Right renal cortex interstitium (tissue), 3 donors: ENCODE results near the gene ERGIC3. TPM values are rescaled to one million over a fixed set of nuclear protein-coding genes. Genes with fewer than 3 reads are reported as not detected.
"Not testable (repeated sequence)": the region's sequence is repeated elsewhere in the genome, so short reads cannot be mapped to it uniquely, and the experiment has no call there.

Experiments used
- DNase-seq, 3 donors: peaks; one replicate each; pipeline ENCODE4 v3.0.0-alpha.2; 2013; ENCODE audit warnings: low read depth in 3 of 3, low spot score in 2 of 3
- polyA plus RNA-seq, 3 donors: library from polyadenylated mRNA; unstranded; fragments of 120-200 nt; gene quantifications; one replicate each; pipeline ENCODE4 v1.2.1, GENCODE V29; 2013; ENCODE audit not compliant: insufficient read length in 3 of 3

ERGIC3 gene
- polyA plus RNA-seq, 3 donors, result 341 to 374 (median 348) TPM

DNA sequence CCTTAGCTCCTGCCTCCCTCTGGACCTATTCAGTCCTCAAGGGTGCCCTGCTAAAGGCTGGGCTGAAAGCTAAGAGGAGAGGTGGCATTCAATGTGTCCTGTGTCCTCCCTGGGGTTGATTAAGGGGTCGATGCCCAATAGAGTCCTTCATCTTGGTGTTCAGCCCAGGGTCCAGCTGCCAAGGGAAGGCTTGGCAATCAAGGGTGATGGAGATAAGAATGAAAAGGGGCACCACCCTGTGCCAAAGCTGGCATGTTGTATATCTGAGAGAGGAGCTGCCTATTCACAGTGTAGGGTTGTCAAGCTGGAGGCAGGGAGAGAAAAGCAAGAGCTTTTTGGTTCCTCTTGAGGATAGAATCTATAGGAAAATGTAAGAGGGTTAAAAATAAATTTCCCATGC, 24.8 kb upstream of the ERGIC3 start:
- DNase-seq, result no peak

DNA sequence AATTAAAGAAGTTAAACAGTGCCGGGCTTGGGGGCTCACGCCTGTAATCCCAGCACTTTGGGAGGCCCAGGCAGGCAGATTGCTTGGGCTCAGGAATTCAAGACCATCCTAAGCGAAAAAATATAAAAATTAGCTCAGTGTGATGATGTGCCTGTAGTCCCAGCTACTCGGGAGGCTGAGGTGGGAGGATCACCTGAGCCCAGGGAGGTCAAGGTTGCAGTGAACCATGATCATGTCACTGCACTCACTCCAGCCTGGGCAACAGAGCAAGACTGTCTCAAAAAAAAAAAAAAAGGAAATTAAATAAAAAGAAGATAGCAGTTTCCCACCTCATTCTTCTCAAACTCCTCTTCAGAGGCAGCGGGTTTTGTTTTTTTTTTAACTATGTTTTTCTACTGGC, 24.1 kb upstream of the ERGIC3 start:
- not testable (repeated sequence) for DNase-seq

DNA sequence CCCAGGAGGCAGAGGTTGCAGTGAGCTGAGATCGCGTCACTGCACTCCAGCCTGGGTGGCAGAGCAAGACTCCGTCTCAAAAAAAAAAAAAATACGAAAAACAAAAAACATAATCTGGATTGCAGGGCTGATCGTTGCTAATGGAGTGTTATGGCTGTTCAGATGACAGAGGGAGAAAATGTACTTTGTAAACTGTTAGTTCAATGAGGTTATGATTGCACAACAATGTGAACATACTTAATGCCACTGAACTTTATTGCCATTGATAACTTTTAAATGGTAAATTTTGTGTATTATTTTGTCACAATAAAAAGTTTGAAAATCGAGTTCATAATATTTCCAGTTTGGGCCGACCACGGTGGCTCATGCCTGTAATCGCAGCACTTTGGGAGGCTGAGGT, 22.9 kb upstream of the ERGIC3 start:
- no peak for DNase-seq

DNA sequence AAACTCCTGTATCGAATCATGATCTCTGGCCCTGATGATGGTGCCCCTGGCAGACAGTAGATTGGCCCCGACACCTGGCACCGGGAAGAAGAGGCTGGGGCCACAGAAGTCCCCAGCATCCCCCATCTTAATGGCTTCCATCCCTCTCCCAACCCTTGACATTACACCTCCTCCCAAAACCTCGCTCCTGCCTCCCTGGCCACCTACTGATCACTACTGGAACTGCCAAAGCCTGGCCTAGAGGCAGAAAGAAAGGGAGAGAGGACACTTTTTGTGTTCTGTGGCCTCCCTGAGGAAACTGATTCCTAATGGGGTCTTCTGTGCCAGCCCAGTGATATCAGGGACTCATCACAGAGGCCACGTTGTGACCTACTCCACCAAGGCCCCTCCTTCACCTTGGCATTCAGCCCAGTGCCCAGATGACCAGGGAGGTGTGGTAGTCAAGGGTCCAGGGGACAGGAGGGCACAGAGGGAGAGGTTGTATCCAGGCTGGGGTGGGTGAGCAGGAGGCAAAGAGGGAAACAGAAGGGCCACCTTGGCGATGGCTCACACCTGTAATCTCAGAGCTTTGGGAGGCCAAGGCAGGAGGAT, 18.5 kb upstream of the ERGIC3 start:
- no peak for DNase-seq

DNA sequence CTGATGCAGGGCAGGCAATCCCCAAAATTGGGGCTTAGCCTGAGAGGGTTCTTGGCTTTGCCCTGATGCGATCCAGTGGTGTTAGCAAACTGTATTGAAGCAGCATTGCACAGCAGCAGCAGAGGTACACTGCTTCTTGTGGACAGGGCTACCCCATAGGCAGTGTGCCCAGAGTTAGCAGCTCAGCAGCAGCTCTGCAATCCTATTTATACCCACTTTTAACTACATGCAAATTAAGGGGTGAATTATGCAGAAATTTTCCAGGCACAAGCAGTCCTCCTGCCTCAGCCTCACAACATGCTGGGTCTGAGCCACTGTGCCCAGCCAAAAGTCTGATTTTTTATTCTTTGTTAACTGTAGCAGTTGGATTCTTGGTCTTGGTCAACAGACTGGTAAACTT, 16.2 kb upstream of the ERGIC3 start:
- no peak for DNase-seq

DNA sequence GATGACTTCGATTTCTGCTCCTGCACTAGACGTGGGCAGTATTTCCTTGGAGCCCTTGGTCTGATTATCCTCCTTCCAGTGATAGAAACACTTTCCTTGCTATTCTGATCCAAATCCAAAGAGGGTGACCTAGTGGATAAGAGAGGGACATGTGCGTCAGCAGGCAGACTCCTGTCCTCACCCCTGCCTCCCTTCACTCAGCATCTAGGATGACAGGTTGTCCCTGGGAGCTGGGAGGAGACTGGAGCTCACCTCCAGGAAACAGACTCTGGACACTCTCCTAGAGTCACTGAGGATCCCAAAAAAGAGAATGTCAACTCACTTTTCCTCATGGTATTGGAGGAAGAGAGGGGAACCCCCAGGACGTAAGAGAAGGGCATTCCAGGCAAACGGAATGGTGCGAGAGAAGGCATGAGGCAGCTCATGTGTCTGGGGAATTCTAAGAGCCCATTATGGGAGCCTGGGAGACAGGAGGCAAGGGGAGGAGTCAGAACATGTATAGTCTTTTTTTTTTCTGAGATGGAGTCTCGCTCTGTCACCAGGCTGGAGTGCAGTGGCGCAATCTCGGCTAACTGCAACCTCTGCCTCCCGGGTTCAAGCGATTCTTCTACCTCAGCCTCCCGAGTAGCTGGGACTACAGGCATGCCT, 14.6 kb upstream of the ERGIC3 start:
- no peak for DNase-seq

DNA sequence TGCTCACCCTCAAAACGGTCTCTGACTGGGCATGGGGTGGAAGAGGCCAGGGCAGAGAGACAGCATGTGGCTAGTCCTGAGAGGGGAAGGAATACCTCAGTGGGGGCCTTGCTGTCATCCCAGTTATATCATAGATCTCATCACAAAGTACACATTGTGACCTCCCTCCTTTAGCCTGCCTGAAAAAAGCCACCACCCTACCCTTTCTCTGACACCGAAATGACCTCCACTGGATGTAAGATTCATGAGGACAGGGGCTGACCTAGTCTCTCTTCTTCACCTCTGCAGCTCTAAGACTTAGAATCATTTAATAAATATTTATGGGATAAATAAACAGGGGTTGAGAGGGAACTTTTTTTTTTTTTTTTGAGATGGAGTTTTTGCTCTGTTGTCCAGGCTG, 12.3 kb upstream of the ERGIC3 start, which contains the start of gene C20orf173:
TSS of gene C20orf173 (minus strand) at position 101 of the 400 bp plus-strand sequence. CDS start 279 bp downstream, outside the sequence.
- no peak for DNase-seq

DNA sequence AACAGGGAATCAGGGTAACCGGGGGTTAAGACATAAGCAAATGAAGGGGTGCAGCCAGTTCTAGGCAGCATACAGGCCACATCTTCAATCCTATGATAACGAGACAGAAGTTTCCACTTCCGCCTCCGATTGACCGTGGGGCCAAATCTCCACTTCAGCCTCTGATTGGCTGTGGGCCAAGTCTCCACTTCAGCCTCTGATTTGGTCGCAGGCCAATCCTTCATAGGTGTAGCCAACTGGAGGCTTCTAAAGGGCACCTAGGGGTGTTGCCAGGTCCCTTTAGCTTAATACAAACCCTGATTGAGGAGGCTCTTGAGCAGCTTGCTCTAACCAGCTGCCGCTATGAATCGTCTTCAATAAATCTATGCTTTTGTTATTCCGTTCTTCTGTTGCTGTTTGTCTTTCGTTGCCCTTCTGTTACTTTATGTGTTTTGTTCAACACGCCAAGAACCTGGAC, 2.1 kb upstream of the ERGIC3 start:
- no peak for DNase-seq

DNA sequence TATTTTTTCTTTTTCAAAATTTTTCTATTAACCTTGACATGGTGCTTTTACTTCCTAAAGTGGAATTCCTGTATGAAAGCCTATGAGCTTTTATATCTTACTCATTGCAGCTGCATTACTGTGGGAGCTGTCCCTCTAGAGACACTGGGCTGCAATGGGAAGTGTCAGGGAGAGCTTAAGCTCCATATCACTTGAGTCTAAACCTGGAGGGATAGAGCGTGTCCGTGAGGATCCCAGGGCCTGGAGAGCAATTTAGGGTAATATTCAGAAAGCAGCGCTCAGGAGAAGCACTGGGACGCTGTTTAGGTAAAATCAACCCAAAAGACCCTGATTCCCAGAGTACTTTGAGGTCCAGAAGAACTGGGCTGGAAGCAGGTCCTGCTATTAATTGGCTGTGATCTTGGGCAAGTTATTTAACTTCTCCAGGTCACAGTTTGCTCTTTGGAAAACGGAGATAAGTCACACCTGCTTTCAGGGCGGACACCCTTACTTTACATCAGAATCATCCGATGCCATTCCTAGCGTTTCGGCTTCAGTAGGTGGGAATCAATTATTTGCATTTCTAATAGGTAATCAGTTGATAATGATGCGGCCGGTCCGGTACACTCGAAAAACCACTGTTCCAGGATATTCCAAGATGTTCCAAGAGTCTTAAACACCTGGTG, 628 bp upstream of the ERGIC3 start:
- DNase-seq, result no peak

DNA sequence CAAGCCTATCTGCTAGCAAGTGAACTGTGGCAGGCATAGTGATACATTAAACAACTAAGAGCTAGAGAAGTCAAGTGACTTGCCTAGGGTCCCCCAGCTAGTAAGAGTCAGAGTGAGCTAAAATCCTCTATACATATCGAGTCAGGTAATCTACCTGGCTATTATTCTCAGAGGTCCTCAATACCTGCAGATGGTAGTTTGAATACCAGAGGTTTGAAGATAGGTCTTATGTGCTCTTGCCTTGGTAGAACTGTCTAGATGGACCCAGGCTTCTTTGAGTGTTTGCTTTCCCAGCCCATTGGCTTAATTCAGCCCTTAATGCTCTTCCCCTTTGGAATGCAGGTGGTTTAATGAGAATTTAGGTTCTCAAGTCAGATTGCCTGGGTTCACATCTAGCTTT, 1.1 kb downstream of the ERGIC3 start:
- DNase-seq, result no peak

DNA sequence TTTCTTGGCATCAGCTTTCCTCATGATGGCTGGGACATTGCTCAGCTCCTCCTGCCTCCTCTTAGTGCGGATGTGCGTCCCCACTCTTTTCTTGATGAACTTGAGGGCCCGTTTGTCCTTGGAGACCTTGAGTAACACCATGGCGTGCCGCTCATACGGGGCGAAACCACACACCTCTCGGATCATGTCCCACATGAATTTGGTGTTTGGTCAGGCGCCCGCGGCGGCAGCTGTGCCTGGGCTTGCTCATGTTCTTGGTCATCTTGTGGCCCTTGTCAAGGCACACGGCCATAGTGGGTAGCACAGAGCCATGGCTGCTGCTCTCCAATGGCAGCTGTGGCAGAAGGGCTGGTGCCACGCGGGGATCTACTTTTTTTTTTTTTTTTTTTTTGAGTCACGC, 2.6 kb downstream of the ERGIC3 start:
- DNase-seq, result no peak

DNA sequence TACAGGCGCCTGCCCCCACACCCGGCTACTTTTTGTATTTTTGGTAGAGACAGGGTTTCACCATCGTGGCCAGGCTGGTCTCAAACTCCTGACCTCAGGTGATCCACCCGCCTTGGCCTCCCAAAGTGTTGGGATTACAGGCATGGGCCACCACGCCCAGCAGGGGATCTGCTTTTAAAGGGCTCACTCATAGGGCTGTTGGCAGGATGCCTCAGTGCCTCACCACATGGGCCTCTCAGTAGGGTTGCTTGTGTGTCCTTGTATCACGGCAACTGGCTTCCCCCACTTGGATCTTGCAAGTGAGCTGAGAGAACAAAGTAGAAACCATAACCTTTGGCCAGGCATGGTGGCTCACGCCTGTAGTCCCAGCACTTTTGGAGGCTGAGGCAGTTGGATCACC, 3.1 kb downstream of the ERGIC3 start:
- not testable (repeated sequence) for DNase-seq

DNA sequence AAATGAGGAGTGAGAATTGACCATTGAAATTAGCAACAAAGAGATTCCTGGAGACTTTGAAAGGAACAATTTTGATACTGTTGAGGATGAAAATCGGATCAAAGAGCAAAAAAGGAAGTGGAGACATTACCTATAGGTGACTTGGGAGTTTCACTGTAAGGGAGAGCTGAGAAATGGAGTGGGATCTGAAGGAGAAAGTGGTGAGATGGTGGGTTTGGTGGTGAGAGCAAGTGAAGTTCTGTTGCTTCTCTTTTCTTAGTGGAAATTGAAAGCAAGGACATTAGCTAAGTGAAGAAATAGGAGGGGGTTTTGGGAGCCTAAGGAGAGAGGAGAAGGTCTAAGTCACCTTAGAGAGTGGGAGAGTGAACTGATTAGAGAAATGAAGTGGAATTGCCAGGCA, 4.2 kb downstream of the ERGIC3 start:
- no peak for DNase-seq

DNA sequence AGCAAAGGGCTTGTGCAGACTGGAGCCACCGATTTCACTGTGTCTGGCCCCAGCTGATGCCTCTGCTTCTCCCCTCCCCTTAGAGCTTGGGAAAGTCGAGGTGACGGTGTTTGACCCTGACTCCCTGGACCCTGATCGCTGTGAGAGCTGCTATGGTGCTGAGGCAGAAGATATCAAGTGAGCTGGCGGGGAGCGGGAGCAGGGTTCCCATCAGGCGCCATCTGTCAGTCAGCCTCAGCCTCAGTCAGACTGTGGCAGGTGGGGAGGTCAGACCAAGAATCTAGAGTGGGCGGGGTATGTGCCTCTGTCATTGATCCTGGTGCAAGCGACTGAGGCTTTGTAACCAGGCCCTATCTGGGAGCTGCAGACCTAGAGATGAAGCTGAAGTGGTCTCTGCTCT, 5.5 kb downstream of the ERGIC3 start:
- no peak for DNase-seq

DNA sequence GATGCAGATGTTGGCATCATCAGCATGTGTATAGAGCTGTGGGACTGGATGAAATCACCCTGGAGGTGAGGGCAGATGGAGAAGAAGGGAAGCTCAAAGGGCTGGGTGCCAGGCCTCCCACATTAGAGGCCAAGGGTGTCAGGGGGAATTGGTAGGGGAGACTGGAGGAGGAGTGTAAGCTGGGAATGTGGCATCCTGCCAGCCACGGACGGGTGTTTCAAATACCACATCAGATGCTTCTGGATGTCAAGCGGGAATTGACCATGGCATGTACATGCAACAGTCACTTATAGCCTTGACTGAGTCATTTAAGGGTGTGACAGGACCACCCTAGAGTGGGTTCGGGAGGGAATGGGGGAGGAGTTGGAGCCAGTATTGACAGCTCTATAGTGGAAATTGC, 9.6 kb downstream of the ERGIC3 start:
- DNase-seq, result no peak

DNA sequence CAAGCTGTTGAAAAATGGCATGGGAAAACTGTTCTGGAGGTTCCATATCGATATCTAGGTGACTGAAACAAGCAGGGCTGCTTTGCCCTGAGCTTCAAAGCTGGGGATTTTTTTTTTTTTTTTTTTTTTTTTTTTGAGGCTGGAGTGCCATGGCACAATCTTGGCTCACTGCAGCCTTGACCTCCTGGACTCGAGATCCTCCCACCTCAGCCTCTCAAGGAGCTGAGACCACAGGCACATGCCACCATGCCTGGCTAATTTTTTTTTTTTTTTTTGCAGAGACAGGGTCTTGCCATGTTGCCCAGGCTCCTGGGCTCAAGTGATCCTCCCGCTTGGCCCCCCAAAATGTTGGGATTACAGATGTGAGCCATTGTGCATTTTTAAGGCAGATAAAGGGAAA, 11.0 kb downstream of the ERGIC3 start:
- DNase-seq, result no peak

DNA sequence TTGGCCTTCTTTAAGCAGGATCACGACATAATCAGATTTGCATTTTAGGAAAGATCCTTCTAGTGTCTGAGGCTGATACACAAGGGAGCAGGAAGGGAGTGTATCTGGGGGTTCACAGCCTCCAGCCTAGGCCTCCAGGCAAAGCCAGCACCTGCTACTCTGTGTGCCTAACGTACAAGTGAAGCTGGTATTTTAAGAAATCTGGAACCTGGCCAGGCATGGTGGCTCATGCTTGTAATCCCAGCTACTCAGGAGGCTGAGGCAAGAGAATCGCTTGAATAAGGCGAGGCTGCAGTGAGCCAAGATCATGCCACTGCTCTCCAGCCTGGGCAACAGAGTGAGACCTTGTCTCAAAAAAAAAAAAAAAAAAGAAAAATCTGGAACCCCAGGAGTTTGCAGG, 13.6 kb downstream of the ERGIC3 start:
- not testable (repeated sequence) for DNase-seq

DNA sequence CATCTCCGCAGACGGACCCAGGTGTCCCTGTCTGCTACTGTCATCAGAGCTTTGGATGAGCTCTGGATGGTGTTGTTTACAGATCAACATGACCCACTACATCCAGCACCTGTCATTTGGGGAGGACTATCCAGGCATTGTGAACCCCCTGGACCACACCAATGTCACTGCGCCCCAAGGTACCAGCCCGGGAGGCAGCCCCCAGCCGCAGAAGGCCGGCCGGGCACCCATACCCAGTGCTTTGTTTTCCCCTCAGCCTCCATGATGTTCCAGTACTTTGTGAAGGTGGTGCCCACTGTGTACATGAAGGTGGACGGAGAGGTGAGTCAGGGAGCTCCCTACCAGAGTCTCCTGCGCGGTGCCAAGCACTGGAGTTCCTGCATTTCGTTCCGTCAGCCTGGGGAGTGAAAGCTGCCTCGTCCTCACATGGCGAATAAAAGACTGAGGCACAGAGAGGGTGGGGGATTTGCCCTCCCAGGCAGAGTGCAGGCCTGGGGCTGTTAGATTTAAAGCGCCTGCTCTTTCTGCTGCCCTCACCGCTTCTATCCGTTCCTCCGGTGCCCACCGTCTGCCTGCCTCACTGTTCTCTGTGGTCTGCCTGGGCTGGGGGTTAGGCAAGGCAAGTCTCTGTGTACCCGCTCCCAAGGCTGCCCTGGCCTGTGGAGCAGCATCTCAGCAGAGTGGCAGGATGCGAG, 14.2 kb downstream of the ERGIC3 start:
- no peak for DNase-seq

DNA sequence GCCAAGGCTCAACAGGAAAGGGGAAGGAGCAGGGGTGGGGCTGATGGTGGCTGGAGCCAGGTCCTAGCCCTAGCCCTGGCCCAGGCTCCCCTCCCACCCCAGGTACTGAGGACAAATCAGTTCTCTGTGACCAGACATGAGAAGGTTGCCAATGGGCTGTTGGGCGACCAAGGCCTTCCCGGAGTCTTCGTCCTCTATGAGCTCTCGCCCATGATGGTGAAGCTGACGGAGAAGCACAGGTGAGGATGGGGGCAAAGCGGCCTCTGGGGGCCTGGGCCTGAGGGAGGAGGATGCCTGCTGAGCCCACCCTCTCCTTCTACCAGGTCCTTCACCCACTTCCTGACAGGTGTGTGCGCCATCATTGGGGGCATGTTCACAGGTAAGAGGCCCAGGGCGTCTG, 15.0 kb downstream of the ERGIC3 start:
- DNase-seq, result no peak

DNA sequence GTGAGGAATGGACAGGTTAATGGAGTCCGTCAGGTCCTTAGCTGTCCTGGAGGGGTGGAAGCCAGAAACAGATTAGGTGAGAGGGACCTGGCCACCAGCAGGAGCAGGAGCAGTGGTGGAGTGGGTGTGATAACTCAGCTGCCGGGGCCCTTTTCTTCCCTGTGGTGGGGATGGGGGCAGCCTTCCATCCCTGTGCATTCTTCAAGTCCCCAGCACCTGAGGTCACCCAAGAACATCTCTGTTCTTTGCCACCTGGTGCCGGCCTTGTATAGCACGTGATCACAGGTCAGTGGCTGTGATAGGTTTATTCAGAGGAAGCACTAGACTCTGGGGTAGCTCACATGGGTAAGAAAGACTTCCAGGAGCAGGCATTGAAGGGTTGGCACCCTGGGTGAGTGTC, 16.6 kb downstream of the ERGIC3 start:
- DNase-seq, result no peak

DNA sequence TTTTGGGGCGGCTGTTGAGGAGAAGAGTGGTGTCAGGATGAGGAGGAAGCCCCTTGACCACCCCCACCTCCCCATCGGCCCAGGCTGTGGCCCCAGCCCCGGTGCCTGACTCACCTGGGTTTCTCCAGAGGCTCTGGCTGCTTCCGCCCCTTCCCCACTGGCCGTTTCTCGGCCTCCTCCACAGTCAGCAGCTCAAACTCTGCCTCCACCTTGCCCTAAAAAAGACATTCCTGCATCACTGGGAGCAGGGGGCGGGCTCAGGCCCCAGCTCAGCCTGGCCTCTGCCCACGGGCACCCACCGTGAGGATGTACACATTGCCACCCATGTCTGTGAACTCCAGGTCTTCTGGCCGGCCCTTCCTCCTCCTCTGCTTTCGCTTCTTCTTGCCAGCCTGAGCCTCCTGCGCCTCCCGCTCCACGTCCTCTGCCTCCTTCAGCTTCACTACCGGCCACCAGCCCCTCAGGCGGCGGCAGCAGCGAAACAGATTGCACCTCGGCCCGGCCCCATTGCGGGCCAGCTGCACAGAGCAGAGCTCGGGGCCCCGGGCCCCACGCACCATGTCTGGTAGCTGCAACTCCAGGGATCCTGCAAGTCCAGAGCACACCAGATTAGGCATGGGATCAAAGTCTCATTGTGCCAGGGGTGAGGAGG, 17.3 kb downstream of the ERGIC3 start:
- DNase-seq, result no peak
